Panc1 (cell line): ENCODE data around the gene VPS11. TPM values are rescaled to one million over a fixed set of nuclear protein-coding genes. Genes with fewer than 3 reads are reported as not detected.
"Not testable (repeated sequence)": the region's sequence is repeated elsewhere in the genome, so short reads cannot be mapped to it uniquely, and the experiment has no call there.

ENCODE experiments used
- ATAC-seq: fragments of 200-7000 bp; cut with Tn5 transposase; 2 replicates; pipeline ENCODE4 v1.9.1; 2020; ENCODE audit warnings: mild to moderate bottlenecking, moderate library complexity
- BruUV-seq: library from RNA; stranded (reverse); fragments of 400-500 nt; replicated peaks from 2 replicates; lab custom pipeline; 2021; lab: Mats Ljungman, UMichigan
- CTCF ChIA-PET: fragments of 300-600 bp; sonication (Branson Sonifier 250); formaldehyde crosslinking; loops from one replicate; lab custom pipeline; 2022; ENCODE audit warnings: antibody characterized with exemption; lab: Charles Lee
- POLR2A ChIA-PET: fragments of 300-600 bp; sonication (Branson Sonifier 250); formaldehyde crosslinking; loops from one replicate; lab custom pipeline; 2022; ENCODE audit warnings: antibody characterized with exemption; lab: Charles Lee
- DNase-seq: peaks from one replicate; pipeline ENCODE4 v3.0.0-alpha.2; 2010; ENCODE audit warnings: low read depth, low spot score
- H3K27ac ChIP-seq: 2 replicates; pipeline ENCODE4 v1.5.1; 2011; ENCODE audit warnings: mild to moderate bottlenecking, low read length, inconsistent platforms
- H3K27me3 ChIP-seq: fragments of 200-500 bp; sonication (Bioruptor generic); 2 replicates; pipeline ENCODE4 v1.6.0; 2014; ENCODE audit warnings: low read length, inconsistent platforms; ENCODE audit not compliant: control insufficient read depth, insufficient read depth
- H3K36me3 ChIP-seq: fragments of 200-500 bp; sonication (Bioruptor generic); 2 replicates; pipeline ENCODE4 v1.5.1; 2014; ENCODE audit warnings: inconsistent platforms, mild to moderate bottlenecking, low read length, moderate library complexity; ENCODE audit not compliant: control insufficient read depth, insufficient read depth
- H3K4me1 ChIP-seq: 2 replicates; pipeline ENCODE4 v1.5.1; 2011; ENCODE audit warnings: inconsistent platforms, mild to moderate bottlenecking, low read length, moderate library complexity; ENCODE audit not compliant: control insufficient read depth, insufficient read depth
- H3K4me3 ChIP-seq, 2 experiments: 2 replicates each; pipeline ENCODE4 v1.5.1; 2011 to 2012; ENCODE audit warnings: low read depth in 2 of 2, low read length in 2 of 2, mild to moderate bottlenecking in 2 of 2, inconsistent platforms in 1 of 2, moderate library complexity in 1 of 2
- H3K9me3 ChIP-seq: fragments of 200-500 bp; sonication (Bioruptor generic); 2 replicates; pipeline ENCODE4 v1.5.1; 2014; ENCODE audit warnings: low read depth, mild to moderate bottlenecking, inconsistent platforms, low read length, moderate library complexity; ENCODE audit not compliant: control insufficient read depth, insufficient read depth
- CTCF ChIP-seq: fragments of 450-650 bp; IDR thresholded peaks from 2 replicates; pipeline ENCODE4 v1.5.1; 2017; ENCODE audit warnings: mild to moderate bottlenecking
- POLR2AphosphoS5 ChIP-seq: IDR thresholded peaks from 2 replicates; pipeline ENCODE4 v1.6.1; 2012; ENCODE audit warnings: mild to moderate bottlenecking, low read depth, low read length, moderate library complexity
- REST ChIP-seq, 2 experiments: IDR thresholded peaks; 2 replicates each; pipeline ENCODE4 v1.6.1; 2011 to 2012; ENCODE audit warnings: low read depth in 2 of 2, control low read depth in 1 of 2, low read length in 1 of 2, mild to moderate bottlenecking in 1 of 2, moderate library complexity in 1 of 2; ENCODE audit not compliant: insufficient read depth in 1 of 2
- SIN3A ChIP-seq: IDR thresholded peaks from 2 replicates; pipeline ENCODE4 v1.6.1; 2012; ENCODE audit warnings: low read depth, mild to moderate bottlenecking, low read length, moderate library complexity, borderline replicate concordance; ENCODE audit not compliant: insufficient read depth
- TCF7L2 ChIP-seq: IDR thresholded peaks from 2 replicates; pipeline ENCODE4 v1.6.1; 2011; ENCODE audit warnings: mild to moderate bottlenecking, low read depth, low read length, inconsistent platforms
- in situ Hi-C: cut with HindIII; loops from 2 replicates; pipeline ENCODE4 v1.10.0; 2016; ENCODE audit warnings: low sequenced_read_pairs, low pct_unique_long_range_greater_than_20kb
- intact Hi-C: fragments of 100-400 bp; cut with micrococcal nuclease; formaldehyde crosslinking; loops from one replicate; pipeline ENCODE4 v1.10.0; 2022; ENCODE audit not compliant: unreplicated experiment
- total RNA-seq: library from RNA; stranded (reverse); gene quantifications from one replicate; pipeline ENCODE4 v1.2.1, GENCODE V29; 2021; ENCODE audit not compliant: unreplicated experiment

Gene VPS11
- total RNA-seq, 1 experiment from 2014 or later: 28.2 TPM

- TF ChIP-seq REST (IDR thresholded peaks at IDR 0.05; ENCODE audit: insufficient read depth in 1 of 2, low read depth in 2 of 2, low read length in 1 of 2): no peak
- H3K4me1 ChIP-seq: peaks cover 13% of the 10 kb centered on the region
- POLR2A ChIA-PET: interaction anchor here (0.5 kb wide), 1 partner anchor 15 kb away, joined by 5 read pairs; no protein-coding TSS in a partner anchor
- intact Hi-C loops (no loop called here), in situ Hi-C loops (no loop called here)
- no peak overlapping the region for H3K4me3 ChIP-seq
- DNase-seq: no peak
- no peaks in the 10 kb centered on the region; the same call in 1 of the 2 replicates for H3K36me3 ChIP-seq
- ATAC-seq: no peak
- no TSS peak for BruUV-seq
- H3K27me3 ChIP-seq: no peaks in the 10 kb centered on the region
- peak overlapping the region; percentile 14; the same call in 1 of the 2 replicates for H3K27ac ChIP-seq
- H3K9me3 ChIP-seq: no peaks in the 10 kb centered on the region
- CTCF ChIA-PET: interaction anchor here (0.5 kb wide), 1 partner anchor 307 kb away, joined by 6 read pairs; no protein-coding TSS in a partner anchor
Observed at GRCh38 chr11:119031912-119032280, 35.7 kb upstream of the VPS11 start.

DNA sequence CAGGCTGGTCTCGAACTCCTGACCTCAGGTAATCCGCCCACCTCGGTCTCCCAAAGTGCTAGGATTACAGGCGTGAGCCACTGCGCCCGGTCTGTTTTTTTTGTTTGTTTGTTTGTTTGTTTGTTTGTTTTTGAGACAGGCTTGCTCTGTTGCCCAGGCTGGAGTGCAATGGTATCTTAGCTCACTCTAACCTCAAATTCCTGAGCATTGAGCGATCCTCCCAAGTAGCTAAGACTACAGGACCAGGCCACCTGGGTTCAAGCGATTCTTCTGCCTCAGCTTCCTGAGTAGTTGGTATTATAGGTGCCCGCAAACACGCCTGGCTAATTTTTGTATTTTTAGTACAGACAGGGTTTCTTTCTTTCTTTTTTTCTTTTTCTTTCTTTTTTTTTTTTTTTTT lies 34.2 kb upstream of the VPS11 start:
- ChIA-PET POLR2A (interaction anchor here (0.6 to 0.7 kb wide), 5 partner anchors 12 to 610 kb away, joined by 3 to 10 read pairs (median 8); no protein-coding TSS in a partner anchor), CTCF (interaction anchor here (0.6 to 0.8 kb wide), 7 partner anchors 23 to 1248 kb away, joined by 3 to 9 read pairs (median 5); no protein-coding TSS in a partner anchor)
- H3K36me3 ChIP-seq, ATAC-seq, BruUV-seq, H3K27me3 ChIP-seq, H3K9me3 ChIP-seq, in situ Hi-C loops, intact Hi-C loops, H3K4me3 ChIP-seq, H3K27ac ChIP-seq: not testable (repeated sequence)
- DNase-seq: peak; percentile 56
- peaks cover 13% of the 10 kb centered on the region for H3K4me1 ChIP-seq

- TF ChIP-seq POLR2AphosphoS5 (no peak), CTCF (no peak), SIN3A (no peak), REST (IDR thresholded peaks at IDR 0.05; ENCODE audit: insufficient read depth in 1 of 2, low read depth in 2 of 2, low read length in 1 of 2) (no peak), TCF7L2 (no peak)
- DNase-seq (no peak), ATAC-seq (no peak)
- no peaks in the 10 kb centered on the region for H3K9me3 ChIP-seq
- no peak overlapping the region for H3K4me3 ChIP-seq
- no peaks in the 10 kb centered on the region; the same call in 1 of the 2 replicates for H3K36me3 ChIP-seq
- ChIA-PET CTCF (interaction anchor here (0.6 kb wide), 1 partner anchor 570 kb away, joined by 5 read pairs; no protein-coding TSS in a partner anchor), POLR2A (interaction anchor here (0.6 kb wide), 1 partner anchor 548 kb away, joined by 3 read pairs; no protein-coding TSS in a partner anchor)
- BruUV-seq: no TSS peak
- peaks cover 2% of the 10 kb centered on the region for H3K4me1 ChIP-seq
- in situ Hi-C loops: no loop called here
- intact Hi-C loops: no loop called here
- no peaks in the 10 kb centered on the region for H3K27me3 ChIP-seq
- H3K27ac ChIP-seq: no peak overlapping the region
Observed at GRCh38 chr11:119034813-119035212, 32.8 kb upstream of the VPS11 start.
